Duodenal mucosa (tissue), 2 donors: Measurements from ENCODE around the gene CPED1.
"Not testable (repeated sequence)": the region's sequence is repeated elsewhere in the genome, so short reads cannot be mapped to it uniquely, and the experiment has no call there.

Source experiments
- H3K27ac ChIP-seq: one replicate; pipeline ENCODE4 v1.7.0; 2013; ENCODE audit warnings: low read depth, low read length
- H3K27me3 ChIP-seq, 2 donors: one replicate each; pipeline ENCODE4 v1.7.0; 2013; ENCODE audit warnings: low read length in 2 of 2, control low read depth in 1 of 2; ENCODE audit not compliant: insufficient read depth in 2 of 2, control insufficient read depth in 1 of 2
- H3K36me3 ChIP-seq, 2 donors: one replicate each; pipeline ENCODE4 v1.7.0; 2013; ENCODE audit warnings: low read length in 2 of 2, control low read depth in 1 of 2; ENCODE audit not compliant: insufficient read depth in 2 of 2, control insufficient read depth in 1 of 2
- H3K4me1 ChIP-seq, 2 donors: one replicate each; pipeline ENCODE4 v1.7.0; 2013; ENCODE audit warnings: low read length in 2 of 2, control low read depth in 1 of 2; ENCODE audit not compliant: insufficient read depth in 2 of 2, control insufficient read depth in 1 of 2
- H3K4me3 ChIP-seq, 2 donors: one replicate each; pipeline ENCODE4 v1.7.0; 2013; ENCODE audit warnings: low read length in 2 of 2, low read depth in 1 of 2
- H3K9ac ChIP-seq, 2 donors: one replicate each; pipeline ENCODE4 v1.7.0; 2013; ENCODE audit warnings: low read length in 2 of 2, low read depth in 1 of 2
- H3K9me3 ChIP-seq, 2 donors: one replicate each; pipeline ENCODE4 v1.7.0; 2013; ENCODE audit warnings: low read length in 2 of 2, control low read depth in 1 of 2; ENCODE audit not compliant: control insufficient read depth in 1 of 2

Gene CPED1

DNA sequence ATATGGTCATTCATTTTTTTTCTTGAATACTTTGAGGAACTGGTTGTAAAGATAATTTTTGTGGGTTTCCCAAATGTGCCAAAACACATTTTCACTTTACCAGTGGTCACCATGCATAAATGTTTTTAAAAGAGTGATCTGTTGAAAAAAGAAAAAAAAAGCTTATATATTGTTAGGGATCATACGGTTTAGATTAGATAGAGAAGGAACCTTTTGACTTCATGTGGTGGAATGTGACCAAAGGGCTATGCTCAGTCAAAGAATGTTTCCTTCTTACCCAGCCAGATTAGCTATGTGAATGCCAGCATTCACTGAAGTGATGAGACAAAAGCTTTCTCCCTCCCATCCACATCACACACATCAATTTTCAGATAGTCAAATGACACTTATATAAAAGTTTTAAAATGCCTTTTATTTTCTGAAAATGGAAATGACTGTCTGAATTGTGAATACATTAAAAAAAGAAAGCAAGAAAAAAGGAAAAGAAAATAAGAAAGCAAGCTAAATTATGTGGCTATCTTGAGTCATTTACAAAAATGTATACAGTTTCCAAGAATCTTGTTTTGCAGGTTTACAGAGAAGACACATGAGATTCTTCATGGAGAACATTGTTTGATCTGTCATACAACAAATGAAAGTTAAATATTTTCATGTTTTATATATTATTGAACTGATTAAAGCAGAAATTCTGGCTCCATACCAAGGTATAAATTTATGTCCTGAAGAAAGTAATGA is 8.6 kb upstream of the CPED1 start:
- Histone ChIP-seq H3K27ac (no peak overlapping the region), H3K9me3 (no peaks in the 10 kb centered on the region), H3K4me3 (no peak overlapping the region), H3K36me3 (peaks cover 3 to 8% of the 10 kb centered on the region in 2 donors), H3K27me3 (no peaks in the 10 kb centered on the region), H3K4me1 (no peaks in the 10 kb centered on the region), H3K9ac (no peak overlapping the region)

DNA sequence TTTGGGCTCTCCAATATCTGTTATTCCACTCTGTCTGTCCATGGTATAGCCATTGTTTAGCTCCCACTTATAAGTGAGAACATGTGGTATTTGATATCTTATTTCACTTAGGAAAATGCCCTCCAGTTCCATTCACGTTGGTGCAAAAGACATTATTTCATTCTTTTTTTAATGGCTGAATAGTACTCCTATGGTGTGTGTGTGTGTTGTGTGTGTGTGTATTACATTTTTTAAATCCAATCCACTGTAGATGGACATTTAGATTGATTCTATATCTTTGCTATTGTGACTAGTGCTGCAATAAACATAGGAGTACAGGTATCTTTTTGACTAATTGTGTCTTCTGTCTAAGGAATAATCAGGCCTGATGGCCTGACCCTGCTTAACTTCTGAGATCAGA is 7.4 kb upstream of the CPED1 start:
- no peak overlapping the region for H3K9ac ChIP-seq
- H3K36me3 ChIP-seq = no peaks in the 10 kb centered on the region
- no peaks in the 10 kb centered on the region for H3K27me3 ChIP-seq
- H3K9me3 ChIP-seq = no peaks in the 10 kb centered on the region
- no peak overlapping the region for H3K4me3 ChIP-seq
- H3K27ac ChIP-seq = no peak overlapping the region
- no peaks in the 10 kb centered on the region for H3K4me1 ChIP-seq

DNA sequence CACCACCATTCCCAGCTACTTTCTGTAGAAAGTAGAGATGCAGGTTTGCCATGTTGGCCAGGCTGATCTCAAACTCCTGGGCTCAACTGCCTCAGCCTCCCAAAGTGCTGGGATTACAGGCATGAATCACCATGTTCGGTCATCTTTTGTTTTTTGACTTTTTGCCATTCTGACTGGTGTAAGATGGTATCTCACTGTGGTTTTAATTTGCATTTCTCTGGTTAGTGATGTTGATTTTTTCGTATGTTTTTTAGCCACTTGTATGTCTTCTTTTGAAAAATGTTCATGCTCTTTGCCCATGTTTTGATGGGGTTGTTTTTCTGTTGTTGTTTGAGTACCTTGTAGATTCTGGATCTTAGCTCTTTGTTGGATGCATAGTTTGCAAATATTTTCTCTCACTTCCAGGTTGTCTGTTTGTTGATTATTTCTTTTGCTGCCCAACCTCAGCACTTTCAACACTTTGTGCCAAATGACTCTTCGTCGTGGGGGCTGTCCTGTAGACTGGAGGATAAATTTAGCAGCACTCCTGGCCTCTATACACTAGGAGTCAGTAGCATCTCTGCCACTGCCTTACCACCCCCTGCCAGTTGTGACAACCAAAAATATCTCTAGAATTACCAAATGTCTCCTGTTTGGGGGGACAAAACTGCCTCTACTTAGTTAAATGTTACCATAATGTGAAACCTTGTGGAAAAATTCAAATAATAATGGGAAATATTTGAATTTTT is 6.5 kb upstream of the CPED1 start:
- Histone ChIP-seq H3K36me3 (no peaks in the 10 kb centered on the region), H3K9ac (no peak overlapping the region), H3K9me3 (no peaks in the 10 kb centered on the region), H3K27me3 (no peaks in the 10 kb centered on the region), H3K27ac (no peak overlapping the region), H3K4me1 (no peaks in the 10 kb centered on the region), H3K4me3 (no peak overlapping the region)

DNA sequence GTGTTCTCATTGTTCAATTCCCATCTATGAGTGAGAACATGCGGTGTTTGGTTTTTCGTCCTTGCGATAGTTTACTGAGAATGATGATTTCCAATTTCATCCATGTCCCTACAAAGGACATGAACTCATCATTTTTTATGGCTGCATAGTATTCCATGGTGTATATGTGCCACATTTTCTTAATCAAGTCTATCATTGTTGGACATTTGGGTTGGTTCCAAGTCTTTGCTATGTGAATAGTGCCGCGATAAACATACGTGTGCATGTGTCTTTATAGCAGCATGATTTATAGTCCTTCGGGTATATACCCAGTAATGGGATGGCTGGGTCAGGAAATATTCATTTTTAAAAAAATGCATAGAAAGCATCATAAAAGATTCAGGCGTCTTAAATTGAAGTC is 4.9 kb upstream of the CPED1 start:
- not testable (repeated sequence) for H3K27me3 ChIP-seq, H3K9me3 ChIP-seq, H3K27ac ChIP-seq, H3K9ac ChIP-seq, H3K4me1 ChIP-seq, H3K36me3 ChIP-seq, H3K4me3 ChIP-seq

DNA sequence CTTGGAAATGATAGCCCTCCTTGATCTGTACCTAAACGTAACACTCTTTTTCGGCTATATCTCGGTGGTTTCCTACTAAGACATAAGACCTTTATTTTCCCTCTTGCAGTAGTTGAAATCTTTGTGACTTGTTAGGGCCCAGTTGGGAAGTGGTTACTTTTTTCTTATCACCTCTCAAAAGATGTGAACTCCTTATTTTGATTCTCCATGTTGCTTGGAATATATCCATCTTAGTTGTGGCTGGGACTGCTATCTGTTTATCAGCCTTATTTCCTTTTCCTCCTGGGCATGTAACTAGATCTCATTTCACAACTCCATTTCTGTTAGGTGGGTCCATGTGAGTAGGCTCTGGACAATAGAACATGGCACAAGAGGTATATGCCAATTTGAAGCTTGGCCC is 4.1 kb upstream of the CPED1 start:
- H3K27me3 ChIP-seq = peaks cover under 1% of the 10 kb centered on the region in 2 donors
- H3K27ac ChIP-seq = no peak overlapping the region
- no peak overlapping the region for H3K9ac ChIP-seq
- H3K9me3 ChIP-seq = no peaks in the 10 kb centered on the region
- H3K4me1 ChIP-seq = peaks cover 7 to 16% of the 10 kb centered on the region in 2 donors
- no peak overlapping the region for H3K4me3 ChIP-seq
- no peaks in the 10 kb centered on the region for H3K36me3 ChIP-seq

DNA sequence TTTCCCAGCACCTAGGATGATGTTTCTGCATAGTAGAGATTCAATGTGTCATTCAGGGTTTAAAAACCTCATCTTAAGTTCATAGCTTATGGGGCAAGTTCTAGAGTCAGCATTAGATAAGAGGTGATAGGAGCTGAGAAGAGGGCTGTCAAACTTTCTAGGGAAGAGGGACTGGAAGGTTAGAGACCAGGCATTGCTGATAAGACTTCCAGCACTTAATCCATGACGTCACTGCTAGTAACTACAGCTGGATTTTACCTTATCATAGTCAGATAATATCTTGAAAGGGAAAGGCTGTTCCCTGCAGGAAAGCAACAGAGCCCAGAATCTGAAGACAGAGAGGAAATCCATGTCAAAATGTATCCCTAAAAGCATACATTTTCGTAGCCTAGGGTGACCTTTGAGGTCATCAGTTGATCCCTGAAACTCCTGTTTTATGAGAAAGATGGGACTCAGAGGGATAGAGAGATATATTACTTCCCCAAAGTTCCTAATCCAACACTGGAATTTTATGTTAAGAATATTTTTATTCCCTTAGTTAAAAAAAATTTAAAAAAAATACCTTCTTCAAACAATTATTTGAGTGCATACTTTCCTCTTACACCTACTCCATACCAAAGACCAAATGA is 3.3 kb upstream of the CPED1 start:
- H3K27ac ChIP-seq = no peak overlapping the region
- no peaks in the 10 kb centered on the region for H3K9me3 ChIP-seq
- H3K36me3 ChIP-seq = no peaks in the 10 kb centered on the region
- H3K9ac ChIP-seq = no peak overlapping the region
- H3K27me3 ChIP-seq = peaks cover 4% of the 10 kb centered on the region in 2 donors
- no peak overlapping the region for H3K4me3 ChIP-seq
- peaks cover 7 to 16% of the 10 kb centered on the region in 2 donors for H3K4me1 ChIP-seq

DNA sequence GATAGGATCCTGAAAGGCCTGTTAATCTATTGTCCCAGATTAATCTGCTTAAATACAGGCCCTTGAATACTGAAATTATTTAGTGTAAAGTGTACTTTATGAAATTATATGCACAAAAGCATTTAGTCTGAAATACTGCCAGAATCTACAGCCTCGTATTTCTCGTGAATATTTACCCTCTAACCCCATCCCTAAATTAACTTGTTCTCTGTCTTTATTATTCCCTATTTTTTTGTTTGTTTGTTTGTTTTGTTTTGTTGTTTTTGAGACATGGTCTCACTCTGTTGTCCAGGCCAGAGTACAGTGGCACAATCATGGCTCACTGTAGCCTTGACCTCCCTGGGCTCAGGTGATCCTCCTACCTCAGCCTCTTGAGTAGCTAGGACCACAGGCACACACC is 2.7 kb upstream of the CPED1 start:
- H3K9me3 ChIP-seq = no peaks in the 10 kb centered on the region
- peaks cover 4 to 8% of the 10 kb centered on the region in 2 donors for H3K27me3 ChIP-seq
- H3K4me3 ChIP-seq = no peak overlapping the region
- no peaks in the 10 kb centered on the region for H3K36me3 ChIP-seq
- H3K27ac ChIP-seq = no peak overlapping the region
- H3K9ac ChIP-seq = no peak overlapping the region
- peaks cover 7 to 16% of the 10 kb centered on the region in 2 donors for H3K4me1 ChIP-seq

DNA sequence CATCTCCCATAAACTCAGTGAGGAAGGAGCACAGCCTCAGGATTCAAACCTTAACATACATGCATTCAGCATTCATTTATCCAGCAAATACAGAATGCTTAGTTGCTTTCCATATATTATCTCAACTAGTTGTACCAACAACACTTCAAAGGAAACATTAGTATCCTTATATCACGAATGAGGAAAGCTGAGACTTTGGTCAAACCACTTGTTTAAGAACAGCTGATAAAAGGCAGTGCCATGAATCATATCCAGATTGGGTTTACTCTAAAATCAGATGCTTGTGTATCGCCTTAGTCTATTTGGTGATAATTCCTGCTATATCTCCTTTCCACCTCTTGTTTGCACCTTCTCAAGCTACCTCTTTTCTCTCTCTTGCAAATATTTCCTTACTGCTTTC is 1.9 kb upstream of the CPED1 start:
- no peaks in the 10 kb centered on the region for H3K9me3 ChIP-seq
- H3K9ac ChIP-seq = no peak overlapping the region
- peaks cover 7 to 16% of the 10 kb centered on the region in 2 donors for H3K4me1 ChIP-seq
- no peak overlapping the region for H3K27ac ChIP-seq
- H3K4me3 ChIP-seq = no peak overlapping the region
- H3K36me3 ChIP-seq = no peaks in the 10 kb centered on the region
- peaks cover 4 to 8% of the 10 kb centered on the region in 2 donors for H3K27me3 ChIP-seq

DNA sequence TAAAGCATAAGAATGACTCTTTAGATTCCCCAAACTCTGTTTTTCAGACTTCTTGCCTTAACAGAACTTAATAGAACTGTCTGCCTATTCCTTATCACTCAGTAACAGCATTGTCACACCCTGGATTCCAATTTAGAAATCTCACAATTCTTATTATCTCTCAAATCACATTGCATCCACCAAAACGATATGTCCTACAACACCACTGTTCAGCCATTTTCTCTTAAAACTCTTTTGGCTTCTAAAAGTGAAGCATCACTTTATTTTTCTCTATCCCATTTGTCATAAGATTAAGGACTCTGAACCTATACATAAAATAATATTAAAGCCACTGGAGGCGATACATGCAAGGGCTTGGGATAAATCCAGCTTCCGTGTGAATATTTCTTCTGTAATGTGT is 1.2 kb upstream of the CPED1 start:
- H3K36me3 ChIP-seq = no peaks in the 10 kb centered on the region
- no peaks in the 10 kb centered on the region for H3K9me3 ChIP-seq
- peaks cover 4 to 8% of the 10 kb centered on the region in 2 donors for H3K27me3 ChIP-seq
- H3K4me1 ChIP-seq = peaks cover 7 to 16% of the 10 kb centered on the region in 2 donors
- no peak overlapping the region for H3K9ac ChIP-seq
- no peak overlapping the region for H3K4me3 ChIP-seq
- no peak overlapping the region for H3K27ac ChIP-seq
